H1 (cell line): Measurements from ENCODE around the gene NFIA. TPM values are rescaled to one million over a fixed set of nuclear protein-coding genes. Genes with fewer than 3 reads are reported as not detected.

Source experiments
- CTCF ChIA-PET: fragments of 300-600 bp; sonication (Branson Sonifier 250); formaldehyde crosslinking; loops from one replicate; lab custom pipeline; 2021; ENCODE audit not compliant: partially characterized antibody; lab: Charles Lee
- POLR2A ChIA-PET: fragments of 300-600 bp; sonication (Branson Sonifier 250); formaldehyde crosslinking; loops from one replicate; lab custom pipeline; 2021; ENCODE audit warnings: inconsistent platforms; ENCODE audit not compliant: partially characterized antibody; lab: Charles Lee
- DNase-seq, 2 experiments: peaks; one replicate each; pipeline versions ENCODE4 v3.0.0 to v3.0.0-alpha.2; 2010 to 2022; ENCODE audit warnings: low spot score in 2 of 2, low read depth in 1 of 2, mixed read lengths in 1 of 2
- FAIRE-seq: peaks from 2 replicates; lab custom pipeline; 2011; peaks lifted over from hg19 to GRCh38; lab: Jason Lieb, UNC
- H2AFZ ChIP-seq: 2 replicates; pipeline ENCODE4 v1.8.1; 2012; ENCODE audit warnings: low read length, inconsistent platforms
- H2AK5ac ChIP-seq: 2 replicates; pipeline ENCODE4 v1.6.1; 2013; ENCODE audit warnings: low read depth, low read length
- H2BK120ac ChIP-seq: replicated peaks from 2 replicates; pipeline ENCODE3; 2013; ENCODE audit warnings: low read depth, low read length, inconsistent platforms
- H2BK12ac ChIP-seq: 2 replicates; pipeline ENCODE4 v1.6.1; 2013; ENCODE audit warnings: low read depth, low read length
- H2BK15ac ChIP-seq: 2 replicates; pipeline ENCODE4 v1.6.1; 2013; ENCODE audit warnings: low read length
- H2BK20ac ChIP-seq: 2 replicates; pipeline ENCODE4 v1.6.1; 2013; ENCODE audit warnings: low read length
- H2BK5ac ChIP-seq: 2 replicates; pipeline ENCODE4 v1.6.1; 2013; ENCODE audit warnings: low read depth, low read length
- H3K14ac ChIP-seq: 2 replicates; pipeline ENCODE4 v1.6.1; 2013; ENCODE audit warnings: inconsistent platforms; ENCODE audit not compliant: insufficient read length
- H3K18ac ChIP-seq: 2 replicates; pipeline ENCODE4 v1.6.1; 2013; ENCODE audit warnings: low read length; ENCODE audit errors: extremely low read depth
- H3K23ac ChIP-seq: 2 replicates; pipeline ENCODE4 v1.6.1; 2013; ENCODE audit warnings: inconsistent platforms; ENCODE audit not compliant: insufficient read length
- H3K23me2 ChIP-seq: 2 replicates; pipeline ENCODE4 v1.6.1; 2013; ENCODE audit warnings: low read depth, low read length
- H3K27ac ChIP-seq: 2 replicates; pipeline ENCODE4 v1.6.1; 2011; ENCODE audit warnings: low read depth, low read length, inconsistent platforms
- H3K27me3 ChIP-seq, 4 experiments: replicated peaks in 1 of 4; 1 replicate in 1 of 4; 2 replicates in 3 of 4; pipeline versions ENCODE4 v1.6.1 to v1.8.1; 2011 to 2013; ENCODE audit warnings: low read length in 3 of 4, mild to moderate bottlenecking in 3 of 4, inconsistent platforms in 2 of 4, mixed read lengths in 2 of 4, moderate library complexity in 1 of 4; ENCODE audit not compliant: control insufficient read depth in 3 of 4, insufficient read depth in 3 of 4; ENCODE audit errors: extremely low read depth in 1 of 4
- H3K36me3 ChIP-seq, 4 experiments: 2 replicates each; pipeline versions ENCODE4 v1.6.1 to v1.8.1; 2011 to 2013; ENCODE audit warnings: mild to moderate bottlenecking in 4 of 4, low read length in 3 of 4, moderate library complexity in 2 of 4, control low read depth in 1 of 4, inconsistent platforms in 1 of 4; ENCODE audit not compliant: insufficient read depth in 4 of 4, control insufficient read depth in 2 of 4
- H3K4ac ChIP-seq: replicated peaks from 2 replicates; pipeline ENCODE3; 2013; ENCODE audit warnings: low read length, low read depth, mixed read lengths, inconsistent platforms; ENCODE audit not compliant: insufficient read length
- H3K4me1 ChIP-seq, 4 experiments: replicated peaks in 1 of 4; 1 replicate in 1 of 4; 2 replicates in 3 of 4; pipeline versions ENCODE4 v1.6.1 to v1.8.1; 2011 to 2013; ENCODE audit warnings: low read length in 3 of 4, inconsistent platforms in 2 of 4, mixed read lengths in 1 of 4; ENCODE audit not compliant: insufficient read depth in 4 of 4, control insufficient read depth in 3 of 4
- H3K4me2 ChIP-seq, 2 experiments: 2 replicates each; pipeline versions ENCODE4 v1.6.1 to v1.8.1; 2011 to 2013; ENCODE audit warnings: low read depth in 2 of 2, low read length in 2 of 2, control low read depth in 1 of 2, inconsistent platforms in 1 of 2, mild to moderate bottlenecking in 1 of 2; ENCODE audit not compliant: insufficient read depth in 1 of 2
- H3K4me3 ChIP-seq, 4 experiments: fragments of 200-600, 300-600 bp in 1 of 4; sonication (generic), shearing (Covaris generic), sonication (Bioruptor Twin) in 1 of 4; 2 replicates each; pipeline versions ENCODE4 v1.5.1 to v1.8.1; 2011 to 2016; ENCODE audit warnings: low read length in 4 of 4, low read depth in 3 of 4, control low read depth in 2 of 4, inconsistent platforms in 2 of 4, mild to moderate bottlenecking in 2 of 4, mixed read lengths in 1 of 4, moderate library complexity in 1 of 4; ENCODE audit not compliant: insufficient read depth in 2 of 4; ENCODE audit errors: extremely low read depth in 1 of 4
- H3K56ac ChIP-seq: replicated peaks from 2 replicates; pipeline ENCODE3; 2013; ENCODE audit warnings: low read depth, mild to moderate bottlenecking, mixed read lengths, low read length, inconsistent platforms; ENCODE audit not compliant: insufficient read length
- H3K79me1 ChIP-seq: 2 replicates; pipeline ENCODE4 v1.6.1; 2013; ENCODE audit warnings: low read depth, low read length, control low read depth
- H3K79me2 ChIP-seq, 2 experiments: 2 replicates each; pipeline versions ENCODE4 v1.6.1 to v1.8.1; 2012 to 2013; ENCODE audit warnings: low read length in 2 of 2, mild to moderate bottlenecking in 2 of 2, inconsistent platforms in 1 of 2; ENCODE audit not compliant: insufficient read depth in 2 of 2, control insufficient read depth in 1 of 2
- H3K9ac ChIP-seq, 4 experiments: replicated peaks in 1 of 4; 1 replicate in 1 of 4; 2 replicates in 3 of 4; pipeline versions ENCODE4 v1.6.1 to v1.8.1; 2011 to 2013; ENCODE audit warnings: low read depth in 3 of 4, low read length in 3 of 4, control low read depth in 2 of 4, mild to moderate bottlenecking in 2 of 4, moderate library complexity in 2 of 4, inconsistent platforms in 1 of 4; ENCODE audit errors: extremely low read depth in 1 of 4
- H3K9me3 ChIP-seq, 2 experiments: 2 replicates each; pipeline versions ENCODE4 v1.6.1 to v1.8.1; 2012 to 2013; ENCODE audit warnings: mild to moderate bottlenecking in 2 of 2, moderate library complexity in 2 of 2, control low read depth in 1 of 2, inconsistent platforms in 1 of 2, low read depth in 1 of 2, low read length in 1 of 2, mixed read lengths in 1 of 2; ENCODE audit not compliant: insufficient read depth in 2 of 2
- H4K20me1 ChIP-seq, 2 experiments: replicated peaks in 1 of 2; 2 replicates each; pipeline versions ENCODE3 to v1.8.1; 2011 to 2013; ENCODE audit warnings: inconsistent platforms in 2 of 2, low read length in 2 of 2, mild to moderate bottlenecking in 1 of 2; ENCODE audit not compliant: insufficient read depth in 2 of 2, control insufficient read depth in 1 of 2
- H4K5ac ChIP-seq: 2 replicates; pipeline ENCODE4 v1.6.1; 2013; ENCODE audit warnings: low read length, low read depth, mixed read lengths, inconsistent platforms; ENCODE audit not compliant: insufficient read length
- H4K8ac ChIP-seq: 2 replicates; pipeline ENCODE4 v1.8.0; 2013; ENCODE audit warnings: mild to moderate bottlenecking, moderate library complexity, low read length, inconsistent platforms; ENCODE audit not compliant: insufficient read depth; ENCODE audit errors: extremely low read depth
- H4K91ac ChIP-seq: replicated peaks from 2 replicates; pipeline ENCODE3; 2013; ENCODE audit warnings: low read length, mixed read lengths, inconsistent platforms; ENCODE audit not compliant: insufficient read length
- SRF ChIP-seq: IDR thresholded peaks from 2 replicates; pipeline ENCODE4 v1.6.1; 2011; ENCODE audit warnings: mild to moderate bottlenecking, low read depth, low read length, moderate library complexity
- TBP ChIP-seq: IDR thresholded peaks from 2 replicates; pipeline ENCODE4 v1.6.1; 2011; ENCODE audit warnings: low read depth, low read length, improper control_type of control experiment
- WGBS, 2 experiments: shearing (Covaris generic) in 1 of 2; methylation state at CpG; one replicate each; pipeline versions ENCODE4 v1.1.6 to v1.1.7; 2013 to 2015; ENCODE audit warnings: low lambda C conversion rate in 2 of 2, mixed read lengths in 2 of 2, inconsistent platforms in 1 of 2, low coverage in 1 of 2, missing lambda C conversion rate in 1 of 2; ENCODE audit not compliant: insufficient replicate concordance in 2 of 2, insufficient coverage in 1 of 2, insufficient read length in 1 of 2; ENCODE audit errors: extremely low coverage in 1 of 2, missing lambda C conversion rate in 1 of 2; 5-methylcytosine and 5-hydroxymethylcytosine counted together
- polyA plus RNA-seq, 7 experiments: library from polyadenylated mRNA; depleted of rRNA in 3 of 7; stranded (reverse) in 5 of 7; unstranded in 2 of 7; fragments of >200 nt in 5 of 7; fragments of 200-250 nt in 2 of 7; gene quantifications; 1 replicate in 5 of 7; 2 replicates in 1 of 7; 4 replicates in 1 of 7; pipeline versions ENCODE4 v1.2.1 to v1.2.3, GENCODE V29; 2011 to 2013; ENCODE audit warnings: missing spikeins in 2 of 7, mixed read lengths in 2 of 7
- total RNA-seq: library from RNA; stranded (reverse); fragmentation: NEBNext Ultra II Directional; extraction: Animal tissue kit (Norgen Biotek cat#: 25700); gene quantifications from 2 replicates; pipeline ENCODE4 v1.2.1, GENCODE V29; 2021

NFIA gene
- total and polyA plus RNA-seq, 2 of the 8 experiments (the other 6 are each of a cell fraction or from before 2014, with no cell fraction given), result 1.8 to 2.3 TPM

DNA sequence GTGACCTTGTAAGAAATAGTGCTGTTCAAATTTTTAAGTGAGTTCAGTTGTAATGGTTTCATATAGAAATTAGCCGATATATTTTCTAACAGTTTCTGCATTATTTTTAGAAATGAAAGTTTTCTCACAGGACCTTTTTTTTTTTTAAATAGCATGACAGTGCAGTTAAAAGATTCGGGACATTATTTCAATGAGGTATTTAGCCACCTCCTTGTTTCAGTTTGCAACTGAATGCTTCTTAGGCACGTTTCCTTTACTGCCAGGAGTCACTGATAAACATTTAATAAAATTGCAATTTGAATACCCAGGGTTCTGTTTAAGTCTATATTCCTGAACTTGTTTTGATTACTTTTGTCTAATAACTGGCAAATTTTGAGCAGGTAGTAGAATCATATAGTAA, 337.9 kb downstream of the NFIA start:
- FAIRE-seq, result no peak
- Histone ChIP-seq H2BK120ac (no peak overlapping the region), H2BK5ac (no peak overlapping the region), H4K5ac (no peak overlapping the region), H3K27me3 (no peaks in the 10 kb centered on the region), H2AFZ (no peak overlapping the region), H4K20me1 (no peaks in the 10 kb centered on the region), H3K27ac (no peak overlapping the region), H3K56ac (no peak overlapping the region), H3K4me1 (peaks cover 0 to 2% (median 0%) of the 10 kb centered on the region in 4 experiments; a peak in 1 of 7 replicates), H3K23me2 (no peaks in the 10 kb centered on the region), H3K4me3 (no peak overlapping the region), H3K9me3 (no peaks in the 10 kb centered on the region), H3K79me2 (no peaks in the 10 kb centered on the region), H3K18ac (no peak overlapping the region), H3K36me3 (no peaks in the 10 kb centered on the region), H4K91ac (no peak overlapping the region), H4K8ac (no peak overlapping the region), H2BK15ac (no peak overlapping the region), H3K23ac (no peak overlapping the region), H3K9ac (no peak overlapping the region), H3K4me2 (no peak overlapping the region), H3K4ac (no peak overlapping the region), H2BK12ac (no peak overlapping the region), H3K79me1 (no peaks in the 10 kb centered on the region), H2AK5ac (no peak overlapping the region), H2BK20ac (no peak overlapping the region), H3K14ac (no peak overlapping the region)
- no peak for DNase-seq
- WGBS, 2 experiments, result 71% methylated on average over 3 of the region's 3 CpGs; no CpG with 5 or more reads in 1 of the 2 experiments
- POLR2A ChIA-PET, result no interaction called here
- CTCF ChIA-PET, result interaction anchor here (0.7 to 1.3 kb wide), 2 partner anchors 16 to 1155 kb away, joined by 3 read pairs; no protein-coding TSS in a partner anchor
- TF ChIP-seq SRF (no peak), TBP (no peak)
